ENCODE data around the gene EVC2. TPM values are rescaled to one million over a fixed set of nuclear protein-coding genes. Genes with fewer than 3 reads are reported as not detected.
A peak's percentile ranks its signal among the peaks of the same experiment; 100 is the strongest.

The EVC2 gene
- total RNA-seq, 1 experiment from 2014 or later: 7.8 TPM

- DNase-seq: no peak
- Mint-ChIP-seq H3K27ac (no peak overlapping the region), H3K4me1 (peaks cover 4% of the 10 kb centered on the region in 2 experiments), H3K4me3 (no peak overlapping the region), H3K27me3 (ENCODE audit: low read depth) (no peaks in the 10 kb centered on the region), H3K36me3 (ENCODE audit: insufficient read depth in 1 of 3, low read depth in 3 of 3) (peaks cover 15 to 18% (median 17%) of the 10 kb centered on the region in 3 experiments), H3K9me3 (no peaks in the 10 kb centered on the region; a peak in 1 of 5 replicates)
- H3T11ph ChIP-seq (ENCODE audit: low read length): no peak overlapping the region
- no peak overlapping the region for H3K23ac ChIP-seq (ENCODE audit: insufficient read length, low read depth, low read length)
- no peaks in the 10 kb centered on the region for H3K27me3 ChIP-seq (ENCODE audit: insufficient read depth, low read length)
- no peak overlapping the region for H4K5ac ChIP-seq (ENCODE audit: insufficient read length, low read depth, low read length)
- no peak overlapping the region for H3K56ac ChIP-seq (ENCODE audit: insufficient read length, low read depth, low read length)
- TF ChIP-seq, protein P1, sequence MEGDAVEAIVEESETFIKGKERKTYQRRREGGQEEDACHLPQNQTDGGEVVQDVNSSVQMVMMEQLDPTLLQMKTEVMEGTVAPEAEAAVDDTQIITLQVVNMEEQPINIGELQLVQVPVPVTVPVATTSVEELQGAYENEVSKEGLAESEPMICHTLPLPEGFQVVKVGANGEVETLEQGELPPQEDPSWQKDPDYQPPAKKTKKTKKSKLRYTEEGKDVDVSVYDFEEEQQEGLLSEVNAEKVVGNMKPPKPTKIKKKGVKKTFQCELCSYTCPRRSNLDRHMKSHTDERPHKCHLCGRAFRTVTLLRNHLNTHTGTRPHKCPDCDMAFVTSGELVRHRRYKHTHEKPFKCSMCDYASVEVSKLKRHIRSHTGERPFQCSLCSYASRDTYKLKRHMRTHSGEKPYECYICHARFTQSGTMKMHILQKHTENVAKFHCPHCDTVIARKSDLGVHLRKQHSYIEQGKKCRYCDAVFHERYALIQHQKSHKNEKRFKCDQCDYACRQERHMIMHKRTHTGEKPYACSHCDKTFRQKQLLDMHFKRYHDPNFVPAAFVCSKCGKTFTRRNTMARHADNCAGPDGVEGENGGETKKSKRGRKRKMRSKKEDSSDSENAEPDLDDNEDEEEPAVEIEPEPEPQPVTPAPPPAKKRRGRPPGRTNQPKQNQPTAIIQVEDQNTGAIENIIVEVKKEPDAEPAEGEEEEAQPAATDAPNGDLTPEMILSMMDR (conservative IDR thresholded peaks at IDR 0.05): no peak
- no peak overlapping the region for H3K4ac ChIP-seq (ENCODE audit: low read depth, low read length)
- H4K91ac ChIP-seq (ENCODE audit: insufficient read length, low read depth, low read length): no peak overlapping the region
- no peaks in the 10 kb centered on the region for H3K23me2 ChIP-seq (ENCODE audit: insufficient read length, low read depth, low read length, poor library complexity, severe bottlenecking)
- no peak overlapping the region for H3K9ac ChIP-seq (ENCODE audit: extremely low read depth, insufficient read length, low read length)
- H2BK120ac ChIP-seq (ENCODE audit: low read depth, low read length, poor library complexity, severe bottlenecking): no peak overlapping the region
- H3K79me2 ChIP-seq (ENCODE audit: insufficient read depth, low read length): no peaks in the 10 kb centered on the region
- H3K4me1 ChIP-seq (ENCODE audit: insufficient read depth, low read length): no peaks in the 10 kb centered on the region
- H2BK15ac ChIP-seq (ENCODE audit: low read depth, low read length): 0 out of 2 replicates have a peak overlapping the region, but pooled peaks have one; percentile 56
- H2AK5ac ChIP-seq (ENCODE audit: insufficient read length, low read length): no peak overlapping the region
- no peaks in the 10 kb centered on the region for H3K79me1 ChIP-seq (ENCODE audit: insufficient read depth, low read depth, low read length, poor library complexity, severe bottlenecking)
- H2AFZ ChIP-seq (ENCODE audit: low read length): no peak overlapping the region
- H3K14ac ChIP-seq (ENCODE audit: insufficient read depth, low read length): no peak overlapping the region
- no peaks in the 10 kb centered on the region for H3K9me3 ChIP-seq (ENCODE audit: control insufficient read depth, low read depth, low read length)
- H2BK12ac ChIP-seq (ENCODE audit: insufficient read length, low read depth, low read length): no peak overlapping the region
- no CpG with 5 or more reads among the region's 6 CpGs for WGBS (ENCODE audit: extremely low coverage, insufficient read length, low lambda C conversion rate)
- no peak overlapping the region for H3K18ac ChIP-seq (ENCODE audit: insufficient read length, low read depth, low read length)
- H3K27ac ChIP-seq (ENCODE audit: insufficient read length, low read depth, low read length): no peak overlapping the region
- H4K8ac ChIP-seq (replicated peaks; ENCODE audit: insufficient read length, low read depth, low read length): no peak overlapping the region
- no peak overlapping the region for H2BK5ac ChIP-seq (ENCODE audit: insufficient read length, low read length)
- no peak overlapping the region for H2BK20ac ChIP-seq (ENCODE audit: low read depth, low read length, poor library complexity, severe bottlenecking)
- no peaks in the 10 kb centered on the region for H4K20me1 ChIP-seq (ENCODE audit: control insufficient read depth, insufficient read depth, insufficient read length)
- no peak overlapping the region for H3K4me2 ChIP-seq (ENCODE audit: insufficient read depth, insufficient read length, low read length)
Measured at GRCh38 chr4:5568931-5569330, 139.4 kb downstream of the EVC2 start.
